ENCODE results near the gene HS6ST2. TPM values are rescaled to one million over a fixed set of nuclear protein-coding genes. Genes with fewer than 3 reads are reported as not detected.

Gene HS6ST2
- total RNA-seq, 1 experiment from 2014 or later: 8.1 TPM

- Mint-ChIP-seq H3K9me3 (no peaks in the 10 kb centered on the region), H3K27me3 (ENCODE audit: low read depth) (peaks cover 85% of the 10 kb centered on the region), H3K4me3 (no peak overlapping the region), H3K4me1 (peaks cover 30% of the 10 kb centered on the region), H3K36me3 (no peaks in the 10 kb centered on the region), H3K27ac (no peak overlapping the region)
- TF ChIP-seq ZNF512 (CRISPR knock-in tag; IDR thresholded peaks at IDR 0.05; ENCODE audit: borderline replicate concordance) (no peak), NFE2L1 (CRISPR knock-in tag; IDR thresholded peaks at IDR 0.05) (no peak), HMGXB4 (CRISPR knock-in tag; IDR thresholded peaks at IDR 0.05) (no peak), NR2C2 (CRISPR knock-in tag; IDR thresholded peaks at IDR 0.05) (no peak), KAT7 (CRISPR knock-in tag; IDR thresholded peaks at IDR 0.05; ENCODE audit: borderline replicate concordance) (no peak), ATF1 (CRISPR knock-in tag; IDR thresholded peaks at IDR 0.05) (no peak), NFYB (CRISPR knock-in tag; conservative IDR thresholded peaks at IDR 0.05; ENCODE audit: low read depth) (no peak), ZMAT4 (CRISPR knock-in tag; IDR thresholded peaks at IDR 0.05) (no peak), PREB (CRISPR knock-in tag; IDR thresholded peaks at IDR 0.05; ENCODE audit: borderline replicate concordance) (no peak), ATF6 (CRISPR knock-in tag; IDR thresholded peaks at IDR 0.05) (no peak), RORB (CRISPR knock-in tag; IDR thresholded peaks at IDR 0.05) (no peak), ERG (CRISPR knock-in tag; IDR thresholded peaks at IDR 0.05) (no peak), ZNF396 (CRISPR knock-in tag; IDR thresholded peaks at IDR 0.05; ENCODE audit: borderline replicate concordance) (no peak), ZNF425 (CRISPR knock-in tag; conservative IDR thresholded peaks at IDR 0.05) (no peak), JAZF1 (CRISPR knock-in tag; IDR thresholded peaks at IDR 0.05) (no peak)
- ChIA-PET CTCF (no interaction called here), POLR2A (interaction anchor here (0.7 kb wide), 1 partner anchor 1755 kb away, joined by 3 read pairs; no protein-coding TSS in a partner anchor)
- DNase-seq (ENCODE audit: low spot score) (no peak), ATAC-seq (no peak)
These were observed 216.7 kb downstream of the HS6ST2 start for GRCh38 chrX:132741689-132742088.

All from WTC11 (cell line).